ENCODE data around the gene MMP24OS.

The MMP24OS gene

GRCh38 chr20:35306931-35307517 lies 29.1 kb upstream of the MMP24OS start:
- no peak for DNase-seq (ENCODE audit: low read depth)

DNA sequence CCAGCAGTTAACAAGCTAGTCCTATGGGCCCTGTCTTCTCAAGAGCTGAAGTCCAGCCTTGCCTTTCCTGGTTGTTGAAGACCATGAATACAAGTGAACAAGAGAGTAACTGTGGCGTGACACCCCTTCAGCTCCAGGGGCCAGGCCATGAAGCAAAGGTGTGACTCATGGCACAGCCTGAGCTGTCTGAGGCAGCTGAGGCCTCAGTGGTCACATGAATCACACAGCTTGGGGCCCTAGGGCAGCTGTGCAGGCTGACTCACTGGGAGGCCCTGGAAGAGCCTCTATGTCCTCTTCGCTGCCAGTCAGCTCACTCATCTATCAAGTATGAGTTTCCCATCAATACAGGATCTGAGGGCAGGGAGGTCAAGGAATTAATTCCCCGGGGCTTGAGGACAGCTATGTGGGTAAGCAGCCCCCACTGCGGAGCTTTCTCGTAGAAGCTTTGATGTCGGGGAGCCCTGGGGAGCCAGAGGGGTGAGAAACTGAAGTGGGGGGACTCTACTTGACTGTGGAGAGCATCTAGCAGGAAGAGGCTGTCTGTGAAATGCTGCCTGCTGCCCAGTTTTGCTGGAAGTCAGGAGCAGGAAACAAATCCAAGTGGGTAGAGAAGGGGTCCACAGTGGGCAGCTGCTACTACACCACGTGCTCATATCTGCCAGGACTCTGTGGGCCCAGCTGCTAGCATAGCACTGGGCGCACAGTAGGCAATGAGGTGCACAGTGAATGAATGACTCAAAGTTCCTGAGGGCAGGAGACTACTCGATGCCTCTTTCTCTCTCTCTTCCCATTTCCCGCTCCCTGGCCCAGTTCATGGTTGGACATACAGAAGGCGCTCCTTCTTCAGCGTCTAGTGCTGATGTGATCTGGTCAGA lies 28.0 kb upstream of the MMP24OS start:
- peak; percentile 97 for DNase-seq (ENCODE audit: low read depth)

GRCh38 chr20:35304956-35305355 lies 27.0 kb upstream of the MMP24OS start:
- no peak for DNase-seq (ENCODE audit: low read depth)

DNA sequence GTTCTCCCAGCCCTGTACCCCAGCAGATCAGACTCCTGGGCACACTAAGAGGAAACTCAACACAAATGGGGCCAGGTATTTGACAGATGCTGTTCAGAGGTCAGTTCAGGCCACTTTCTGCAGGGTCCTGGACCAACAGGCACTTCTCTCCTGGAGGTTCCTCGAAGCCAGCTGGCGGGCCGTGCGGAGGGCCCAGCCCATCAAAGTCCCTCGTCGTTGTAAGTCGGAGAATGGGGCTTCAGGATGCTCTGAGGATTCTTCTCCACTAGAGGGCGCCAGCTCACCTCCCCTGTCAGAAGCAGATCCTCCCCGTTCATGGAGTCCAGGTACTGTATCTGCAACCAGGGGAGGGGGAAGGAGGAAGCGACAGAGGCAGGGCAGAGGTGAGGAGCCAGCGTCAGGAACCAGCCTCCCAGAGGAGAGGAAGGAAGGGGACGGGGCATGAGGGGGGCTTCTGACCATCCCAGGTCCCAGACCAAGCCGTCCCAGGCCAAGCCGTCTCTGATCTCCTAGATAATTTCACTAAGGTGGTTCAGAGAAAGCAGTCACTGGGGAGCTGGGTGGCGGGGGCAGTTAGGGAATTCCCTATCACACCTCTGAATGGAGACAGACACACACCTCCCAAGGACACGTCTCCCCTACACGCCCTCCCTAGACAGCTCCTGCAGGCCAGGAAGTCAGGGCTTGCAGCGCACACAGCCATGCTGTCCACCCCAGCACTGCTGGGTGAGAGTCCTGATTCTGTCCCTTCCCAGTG lies 26.0 kb upstream of the MMP24OS start:
- DNase-seq (ENCODE audit: low read depth): peak; percentile 74

- no peak for DNase-seq (ENCODE audit: low read depth)
Observed at GRCh38 chr20:35303382-35303734, 25.4 kb upstream of the MMP24OS start.

- no peak for DNase-seq (ENCODE audit: low read depth)
Observed at GRCh38 chr20:35302421-35303335, 24.8 kb upstream of the MMP24OS start.

GRCh38 chr20:35301426-35301825 lies 23.5 kb upstream of the MMP24OS start:
- DNase-seq (ENCODE audit: low read depth): no peak

DNA sequence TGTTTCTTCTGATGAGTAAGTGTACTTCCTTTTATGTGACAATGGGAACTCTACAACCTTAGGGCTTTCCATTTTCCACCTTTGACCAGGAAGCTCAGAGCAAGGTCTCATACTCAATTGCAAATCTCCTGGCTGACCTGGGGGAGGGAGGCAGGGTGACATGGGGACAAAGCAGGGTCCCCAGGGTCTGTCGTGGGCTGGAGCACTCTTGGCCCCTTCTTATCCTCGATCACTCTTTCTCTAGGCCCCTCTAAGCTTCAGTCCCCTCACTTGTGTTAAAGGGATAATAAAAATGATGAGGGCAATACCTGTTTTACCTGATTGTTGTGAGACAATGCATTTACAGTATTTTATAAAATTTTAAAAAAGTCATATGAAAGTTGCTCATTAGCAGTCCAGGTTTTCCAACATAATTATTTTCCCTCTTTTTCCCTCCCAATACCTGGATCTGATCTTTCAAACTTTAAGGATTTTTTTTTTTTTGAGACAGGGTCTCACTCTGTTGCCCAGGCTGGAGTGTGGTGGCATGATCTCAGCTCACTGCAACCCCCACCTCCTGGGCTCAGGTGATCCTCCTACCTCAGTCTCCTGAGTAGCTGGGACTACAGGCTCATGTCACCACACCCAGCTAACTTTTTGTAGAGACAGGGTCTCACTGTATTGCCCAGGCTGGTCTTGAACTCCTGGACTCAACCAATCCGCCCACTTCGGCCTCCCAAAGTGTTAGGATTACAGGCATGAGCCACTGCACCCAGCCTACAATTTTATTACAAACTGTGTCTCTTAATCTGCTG lies 22.7 kb upstream of the MMP24OS start:
- DNase-seq (ENCODE audit: low read depth): no peak

GRCh38 chr20:35299780-35300179 lies 21.9 kb upstream of the MMP24OS start:
- DNase-seq (ENCODE audit: low read depth): no peak

DNA sequence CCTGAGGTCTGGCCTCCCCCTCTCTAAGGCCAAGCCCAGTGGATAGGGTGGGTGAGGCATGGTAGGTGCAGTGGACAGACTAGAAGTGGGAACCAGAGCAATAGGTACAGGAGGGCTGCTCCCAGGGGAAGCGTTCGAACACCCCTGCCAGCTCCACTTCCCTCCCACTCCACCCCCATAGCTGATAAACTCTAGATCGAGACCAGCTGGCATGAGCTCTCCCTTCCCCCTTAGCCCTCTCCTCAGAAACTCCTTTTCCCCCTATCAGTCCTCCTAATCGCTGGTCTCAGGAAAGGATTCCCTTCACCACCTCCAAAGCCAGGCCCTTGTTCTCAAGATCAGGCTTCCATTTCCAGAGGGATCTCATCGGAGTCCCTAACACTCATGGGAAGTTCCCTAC lies 20.3 kb upstream of the MMP24OS start:
- DNase-seq (ENCODE audit: low read depth): no peak

GRCh38 chr20:35297740-35298139 lies 19.8 kb upstream of the MMP24OS start:
- DNase-seq (ENCODE audit: low read depth): no peak

- DNase-seq (ENCODE audit: low read depth): no peak
Observed at GRCh38 chr20:35297155-35297554, 19.2 kb upstream of the MMP24OS start.

GRCh38 chr20:35296101-35296554 lies 18.2 kb upstream of the MMP24OS start:
- no peak for DNase-seq (ENCODE audit: low read depth)

DNA sequence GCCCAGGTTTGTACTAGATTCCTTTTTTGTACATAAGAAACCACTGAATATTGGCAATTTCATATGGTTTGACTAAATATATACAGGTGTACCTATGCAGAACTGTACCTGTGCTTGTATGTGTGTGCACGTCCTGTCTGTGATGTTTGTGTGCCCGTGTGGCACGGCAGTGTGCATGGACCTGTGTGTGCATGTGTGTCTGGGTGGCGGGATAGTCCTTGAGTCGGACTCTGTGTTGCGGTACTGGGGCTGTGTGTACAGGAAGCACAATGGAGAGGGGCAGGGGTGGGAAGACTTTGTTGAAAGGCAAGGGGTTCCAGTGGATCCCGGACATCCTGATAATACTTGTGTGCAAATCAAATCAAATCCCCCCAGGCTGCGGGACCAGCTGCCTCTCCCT lies 17.8 kb upstream of the MMP24OS start:
- DNase-seq (ENCODE audit: low read depth): no peak

DNA sequence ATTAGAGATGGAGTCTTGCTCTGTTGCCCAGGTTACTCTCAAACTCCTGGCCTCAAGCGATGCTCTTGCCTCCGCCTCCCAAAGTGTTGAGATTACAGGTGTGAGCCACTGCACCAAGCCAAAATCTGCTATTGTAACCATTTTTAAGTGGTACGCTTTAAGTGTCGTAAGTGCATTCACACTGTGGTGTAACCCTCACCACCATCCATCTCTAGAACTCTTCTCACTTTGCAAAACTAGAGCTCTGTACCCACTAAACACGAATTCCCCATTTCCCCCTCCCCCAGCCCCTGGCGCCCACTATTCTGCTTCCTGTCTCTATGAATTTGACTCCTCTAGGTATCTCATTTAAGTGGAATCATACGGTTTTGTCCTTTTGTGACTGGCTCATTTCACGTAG lies 17.1 kb upstream of the MMP24OS start:
- no peak for DNase-seq (ENCODE audit: low read depth)

GRCh38 chr20:35294293-35294685 lies 16.4 kb upstream of the MMP24OS start:
- no peak for DNase-seq (ENCODE audit: low read depth)

DNA sequence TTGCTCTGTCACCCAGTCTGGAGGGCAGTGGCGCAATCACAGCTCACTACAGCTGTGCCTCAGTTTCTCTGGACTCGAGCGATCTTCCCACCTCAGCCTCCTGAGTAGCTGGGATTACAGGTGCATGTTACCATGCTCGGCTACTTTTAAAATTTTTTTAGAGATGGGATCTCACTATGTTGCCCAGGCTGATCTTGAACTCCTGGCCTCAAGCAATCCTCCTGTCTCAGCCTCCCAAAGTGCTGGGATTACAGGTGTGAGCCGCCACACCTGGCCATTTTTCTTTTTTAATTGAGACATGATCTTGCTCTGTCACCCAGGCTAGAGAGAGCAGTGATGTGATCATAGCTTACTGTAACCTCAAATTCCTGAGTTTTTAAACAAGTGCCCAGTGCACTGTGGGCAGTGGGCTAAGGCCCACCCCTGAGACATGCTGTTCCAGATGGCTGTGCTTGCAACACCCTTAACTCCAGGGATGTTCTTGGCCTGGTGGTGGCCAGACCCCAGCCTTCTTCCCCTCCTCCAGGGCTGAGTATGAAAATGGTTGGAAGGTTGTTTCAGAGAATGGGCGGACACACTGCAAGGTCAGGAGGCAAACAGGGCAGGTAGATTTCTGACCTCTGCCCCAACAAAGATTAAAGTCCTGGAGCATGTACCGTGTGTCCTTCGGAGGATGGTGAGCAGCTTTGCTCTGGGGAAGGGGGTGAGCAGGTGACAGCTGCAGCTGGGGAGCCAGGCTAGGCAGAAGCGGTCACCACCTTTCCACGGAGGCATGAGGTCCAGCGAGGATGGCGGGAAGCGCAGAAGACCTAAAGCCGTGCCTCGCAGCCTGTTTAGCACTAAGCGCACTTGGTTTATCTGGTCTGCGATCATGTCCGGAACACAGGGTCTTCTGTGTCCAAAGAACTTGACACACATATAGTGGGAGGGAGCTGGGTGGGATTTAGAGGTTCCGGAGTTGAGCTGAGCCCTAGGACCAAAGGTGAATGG lies 15.7 kb upstream of the MMP24OS start:
- DNase-seq (ENCODE audit: low read depth): no peak

GRCh38 chr20:35292504-35293285 lies 14.8 kb upstream of the MMP24OS start:
- DNase-seq (ENCODE audit: low read depth): no peak
